ENCODE data around the gene HAGH.

The HAGH gene

GRCh38 chr16:1863681-1864460 lies 37.2 kb upstream of the HAGH start:
- no peak for DNase-seq (ENCODE audit: low read depth)
- peak; percentile 42 for TF ChIP-seq CTCF (IDR thresholded peaks at IDR 0.05; ENCODE audit: low read depth, low read length, missing control alignments)
- no peak overlapping the region for H3K4me3 ChIP-seq (ENCODE audit: low read depth, low read length)

- H3K4me3 ChIP-seq (ENCODE audit: low read depth, low read length): no peak overlapping the region
- DNase-seq (ENCODE audit: low read depth): no peak
- TF ChIP-seq CTCF (IDR thresholded peaks at IDR 0.05; ENCODE audit: low read depth, low read length, missing control alignments): no peak
These were observed 35.8 kb upstream of the HAGH start for GRCh38 chr16:1862394-1862793.

- TF ChIP-seq CTCF (IDR thresholded peaks at IDR 0.05; ENCODE audit: low read depth, low read length, missing control alignments): no peak
- DNase-seq (ENCODE audit: low read depth): no peak
- no peak overlapping the region for H3K4me3 ChIP-seq (ENCODE audit: low read depth, low read length)
These were observed 35.1 kb upstream of the HAGH start for GRCh38 chr16:1861730-1862129.

GRCh38 chr16:1859650-1860049 lies 33.0 kb upstream of the HAGH start:
- no peak overlapping the region for H3K4me3 ChIP-seq (ENCODE audit: low read depth, low read length)
- TF ChIP-seq CTCF (IDR thresholded peaks at IDR 0.05; ENCODE audit: low read depth, low read length, missing control alignments): no peak
- no peak for DNase-seq (ENCODE audit: low read depth)

GRCh38 chr16:1858189-1858865 lies 31.7 kb upstream of the HAGH start:
- no peak overlapping the region for H3K4me3 ChIP-seq (ENCODE audit: low read depth, low read length)
- no peak for DNase-seq (ENCODE audit: low read depth)
- TF ChIP-seq CTCF (IDR thresholded peaks at IDR 0.05; ENCODE audit: low read depth, low read length, missing control alignments): no peak

- no peak overlapping the region for H3K4me3 ChIP-seq (ENCODE audit: low read depth, low read length)
- TF ChIP-seq CTCF (IDR thresholded peaks at IDR 0.05; ENCODE audit: low read depth, low read length, missing control alignments): no peak
- DNase-seq (ENCODE audit: low read depth): no peak
These were observed 30.9 kb upstream of the HAGH start for GRCh38 chr16:1857433-1858097.
